D721Med (cell line): Measurements from ENCODE around the gene MICAL3.

Experiments used
- DNase-seq: peaks from one replicate; pipeline ENCODE4 v3.0.0; 2011; ENCODE audit warnings: low spot score; ENCODE audit not compliant: insufficient read length
- FAIRE-seq: peaks from 2 replicates; lab custom pipeline; 2011; peaks lifted over from hg19 to GRCh38; lab: Jason Lieb, UNC
- CTCF ChIP-seq: IDR thresholded peaks from 2 replicates; pipeline ENCODE4 v1.5.1; 2012; ENCODE audit warnings: mild to moderate bottlenecking, control low read depth; ENCODE audit not compliant: insufficient read depth; ENCODE audit errors: missing control alignments

MICAL3 gene

GRCh38 chr22:17814830-17815229, 209.5 kb downstream of the MICAL3 start:
- TF ChIP-seq CTCF, result no peak
- DNase-seq (no peak), FAIRE-seq (no peak)

GRCh38 chr22:17814084-17814483, 210.3 kb downstream of the MICAL3 start:
- no peak for TF ChIP-seq CTCF
- FAIRE-seq (no peak), DNase-seq (no peak)

GRCh38 chr22:17811119-17811518, 213.2 kb downstream of the MICAL3 start:
- no peak for TF ChIP-seq CTCF
- DNase-seq (no peak), FAIRE-seq (no peak)

GRCh38 chr22:17810570-17811116, 213.7 kb downstream of the MICAL3 start:
- TF ChIP-seq CTCF, result no peak
- FAIRE-seq (no peak), DNase-seq (no peak)

GRCh38 chr22:17808693-17809403, 215.5 kb downstream of the MICAL3 start:
- FAIRE-seq (no peak), DNase-seq (no peak)
- no peak for TF ChIP-seq CTCF

GRCh38 chr22:17807578-17808410, 216.6 kb downstream of the MICAL3 start:
- FAIRE-seq (no peak), DNase-seq (no peak)
- no peak for TF ChIP-seq CTCF

- DNase-seq (no peak), FAIRE-seq (no peak)
- TF ChIP-seq CTCF, result no peak
Observed at GRCh38 chr22:17807086-17807485, 217.3 kb downstream of the MICAL3 start.
